Calu3 (cell line): ENCODE data around the gene ADGRA1. TPM values are rescaled to one million over a fixed set of nuclear protein-coding genes. Genes with fewer than 3 reads are reported as not detected.
"Not testable (repeated sequence)": the region's sequence is repeated elsewhere in the genome, so short reads cannot be mapped to it uniquely, and the experiment has no call there.

ENCODE experiments used
- BruUV-seq: library from RNA; stranded (reverse); fragments of 400-500 nt; replicated peaks from 2 replicates; lab custom pipeline; 2021; lab: Mats Ljungman, UMichigan
- CTCF ChIA-PET: fragments of 300-600 bp; sonication (Branson Sonifier 250); formaldehyde crosslinking; loops from one replicate; lab custom pipeline; 2022; ENCODE audit warnings: antibody characterized with exemption; lab: Charles Lee
- DNase-seq: peaks from one replicate; pipeline ENCODE4 v3.0.0; 2022
- H3K27ac Mint-ChIP-seq: one replicate; pipeline ENCODE4 v1.8.0; 2022; ENCODE audit warnings: mixed read lengths; ENCODE audit not compliant: unreplicated experiment
- H3K27me3 Mint-ChIP-seq: one replicate; pipeline ENCODE4 v1.8.0; 2022; ENCODE audit warnings: mixed read lengths; ENCODE audit not compliant: unreplicated experiment
- H3K36me3 Mint-ChIP-seq: one replicate; pipeline ENCODE4 v1.8.0; 2022; ENCODE audit warnings: mild to moderate bottlenecking, moderate library complexity, mixed read lengths; ENCODE audit not compliant: insufficient read depth, unreplicated experiment
- H3K4me1 Mint-ChIP-seq: one replicate; pipeline ENCODE4 v1.8.0; 2022; ENCODE audit warnings: mild to moderate bottlenecking, low read depth, mixed read lengths; ENCODE audit not compliant: unreplicated experiment
- H3K4me3 Mint-ChIP-seq: one replicate; pipeline ENCODE4 v1.8.0; 2022; ENCODE audit warnings: mild to moderate bottlenecking, low read depth, moderate library complexity, mixed read lengths; ENCODE audit not compliant: unreplicated experiment
- H3K9me3 Mint-ChIP-seq: one replicate; pipeline ENCODE4 v1.8.0; 2022; ENCODE audit warnings: low read depth, mixed read lengths; ENCODE audit not compliant: unreplicated experiment
- CTCF ChIP-seq: fragments of 200-600 bp; IDR thresholded peaks from one replicate; pipeline ENCODE4 v1.8.0; 2022; ENCODE audit warnings: antibody characterized with exemption; ENCODE audit not compliant: unreplicated experiment
- intact Hi-C: fragments of 100-400 bp; cut with micrococcal nuclease; formaldehyde crosslinking; loops from one replicate; pipeline ENCODE4 v1.10.0; 2022; ENCODE audit not compliant: unreplicated experiment
- total RNA-seq: library from RNA; stranded (reverse); gene quantifications from 2 replicates; pipeline ENCODE4 v1.2.3, GENCODE V29; 2022

The ADGRA1 gene
- total RNA-seq, 1 experiment from 2014 or later: not detected

- no peak for DNase-seq
- no peak for TF ChIP-seq CTCF
- Mint-ChIP-seq H3K36me3 (no peaks in the 10 kb centered on the region), H3K4me1 (no peaks in the 10 kb centered on the region), H3K9me3 (peaks cover 11% of the 10 kb centered on the region), H3K27ac (no peak overlapping the region), H3K27me3 (peaks cover 14% of the 10 kb centered on the region), H3K4me3 (no peak overlapping the region)
- intact Hi-C loops: no loop called here
- no TSS peak for BruUV-seq
- CTCF ChIA-PET: no interaction called here
These were observed 86.3 kb downstream of the ADGRA1 start for GRCh38 chr10:133173860-133174640.

GRCh38 chr10:133174689-133175263, 87.1 kb downstream of the ADGRA1 start:
- BruUV-seq: no TSS peak
- Mint-ChIP-seq H3K9me3 (peaks cover 11% of the 10 kb centered on the region), H3K36me3 (no peaks in the 10 kb centered on the region), H3K4me3 (no peak overlapping the region), H3K27ac (no peak overlapping the region), H3K4me1 (no peaks in the 10 kb centered on the region), H3K27me3 (peaks cover 14% of the 10 kb centered on the region)
- CTCF ChIA-PET: no interaction called here
- no peak for TF ChIP-seq CTCF
- intact Hi-C loops: no loop called here
- DNase-seq: no peak

GRCh38 chr10:133175624-133176023, 87.9 kb downstream of the ADGRA1 start:
- H3K36me3 Mint-ChIP-seq, DNase-seq, H3K4me1 Mint-ChIP-seq, H3K27ac Mint-ChIP-seq, H3K4me3 Mint-ChIP-seq, BruUV-seq, intact Hi-C loops, CTCF ChIA-PET: not testable (repeated sequence)
- H3K9me3 Mint-ChIP-seq: peaks cover 11% of the 10 kb centered on the region
- H3K27me3 Mint-ChIP-seq: peaks cover 14% of the 10 kb centered on the region

GRCh38 chr10:133176546-133176945, 88.8 kb downstream of the ADGRA1 start:
- CTCF ChIA-PET: no interaction called here
- DNase-seq: no peak
- TF ChIP-seq CTCF: no peak
- intact Hi-C loops: no loop called here
- no peaks in the 10 kb centered on the region for H3K4me1 Mint-ChIP-seq
- BruUV-seq: no TSS peak
- no peak overlapping the region for H3K27ac Mint-ChIP-seq
- no peak overlapping the region for H3K4me3 Mint-ChIP-seq
- peaks cover 11% of the 10 kb centered on the region for H3K9me3 Mint-ChIP-seq
- no peaks in the 10 kb centered on the region for H3K36me3 Mint-ChIP-seq
- peaks cover 14% of the 10 kb centered on the region for H3K27me3 Mint-ChIP-seq
